Measurements from ENCODE around the gene CAMK1. TPM values are rescaled to one million over a fixed set of nuclear protein-coding genes. Genes with fewer than 3 reads are reported as not detected.

Gene CAMK1
- total RNA-seq, 1 donor from 2014 or later: 16.5 TPM

DNA sequence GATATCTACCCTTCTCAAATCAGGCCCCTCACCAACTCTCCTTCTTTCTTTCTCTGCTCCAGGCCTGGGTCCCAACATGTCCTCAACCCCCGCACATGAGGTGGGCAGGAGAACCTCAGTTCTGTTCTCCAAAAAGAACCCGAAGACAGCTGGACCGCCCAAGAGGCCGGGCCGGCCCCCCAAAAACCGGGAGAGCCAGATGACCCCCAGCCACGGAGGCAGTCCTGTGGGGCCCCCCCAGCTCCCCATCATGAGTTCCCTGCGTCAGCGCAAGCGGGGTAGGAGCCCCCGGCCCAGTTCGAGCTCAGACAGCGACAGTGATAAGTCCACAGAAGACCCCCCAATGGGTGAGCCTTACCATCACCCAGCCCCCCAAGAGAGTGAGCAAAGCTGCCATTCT, 25.6 kb downstream of the CAMK1 start:
- DNase-seq (ENCODE audit: extremely low read depth, low read depth, low spot score): no peak

DNA sequence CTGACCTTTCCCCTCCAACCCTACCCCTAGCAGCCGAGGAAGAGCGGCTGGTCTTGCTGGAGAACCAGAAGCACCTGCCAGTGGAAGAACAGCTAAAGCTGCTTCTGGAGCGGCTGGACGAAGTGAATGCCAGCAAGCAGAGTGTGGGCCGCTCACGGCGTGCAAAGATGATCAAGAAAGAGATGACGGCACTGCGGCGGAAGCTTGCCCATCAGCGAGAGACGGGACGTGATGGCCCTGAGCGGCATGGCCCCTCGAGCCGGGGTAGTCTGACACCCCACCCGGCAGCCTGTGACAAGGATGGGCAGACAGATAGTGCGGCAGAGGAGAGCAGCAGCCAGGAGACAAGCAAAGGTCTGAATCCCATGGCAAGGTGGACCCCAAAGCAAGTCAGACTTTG, 26.2 kb downstream of the CAMK1 start:
- DNase-seq (ENCODE audit: extremely low read depth, low read depth, low spot score): no peak

DNA sequence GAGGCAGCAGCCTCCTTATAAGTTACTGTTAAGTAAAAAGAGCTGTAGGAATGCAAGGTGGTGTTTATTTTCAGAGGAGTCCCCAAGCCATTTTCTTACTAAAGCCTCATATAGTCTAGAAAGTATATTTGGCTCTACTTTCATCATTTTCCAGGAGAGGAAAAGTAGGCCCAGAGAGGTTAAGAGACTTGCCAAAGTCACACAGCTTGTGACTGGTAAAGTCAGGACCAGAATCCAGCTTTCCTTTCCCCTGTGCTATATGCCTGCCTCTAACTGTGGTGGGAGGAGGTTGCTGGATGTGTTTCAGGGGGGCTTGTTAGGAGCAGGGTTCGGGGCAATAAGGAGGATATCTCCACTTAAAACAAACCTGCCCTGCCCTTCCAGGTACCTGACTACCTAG, 27.2 kb downstream of the CAMK1 start:
- DNase-seq (ENCODE audit: extremely low read depth, low read depth, low spot score): no peak

DNA sequence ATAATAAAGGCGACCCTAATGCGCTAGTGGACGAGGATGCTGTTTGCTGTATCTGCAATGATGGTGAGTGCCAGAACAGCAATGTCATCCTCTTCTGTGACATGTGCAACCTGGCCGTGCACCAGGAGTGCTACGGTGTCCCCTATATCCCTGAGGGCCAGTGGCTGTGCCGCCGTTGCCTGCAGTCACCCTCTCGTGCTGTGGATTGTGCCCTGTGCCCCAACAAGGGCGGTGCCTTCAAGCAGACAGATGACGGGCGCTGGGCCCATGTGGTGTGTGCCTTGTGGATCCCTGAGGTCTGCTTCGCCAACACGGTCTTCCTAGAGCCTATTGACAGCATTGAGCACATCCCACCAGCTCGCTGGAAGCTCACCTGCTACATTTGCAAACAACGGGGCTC, 30.6 kb downstream of the CAMK1 start:
- no peak for DNase-seq (ENCODE audit: extremely low read depth, low read depth, low spot score)

DNA sequence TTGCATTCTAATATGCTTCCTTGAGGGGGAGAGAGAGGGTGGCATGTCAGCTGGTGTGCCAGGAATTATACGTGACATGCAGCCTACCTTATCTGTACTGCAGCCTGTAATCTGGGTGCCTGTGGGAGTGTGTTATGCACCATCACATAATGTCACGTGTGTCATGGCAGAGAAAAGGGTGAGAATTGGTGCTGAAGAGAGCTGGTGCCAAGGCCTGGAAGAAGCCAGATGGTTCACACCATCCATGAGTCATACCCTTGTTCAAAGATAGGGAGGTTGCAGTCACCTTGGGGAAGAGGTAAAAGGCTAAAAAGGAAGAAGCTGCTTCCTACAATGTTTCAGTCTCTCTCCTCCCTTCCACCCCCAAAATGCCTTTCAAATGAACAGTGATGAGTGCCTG, 32.9 kb downstream of the CAMK1 start:
- DNase-seq (ENCODE audit: extremely low read depth, low read depth, low spot score): no peak

DNA sequence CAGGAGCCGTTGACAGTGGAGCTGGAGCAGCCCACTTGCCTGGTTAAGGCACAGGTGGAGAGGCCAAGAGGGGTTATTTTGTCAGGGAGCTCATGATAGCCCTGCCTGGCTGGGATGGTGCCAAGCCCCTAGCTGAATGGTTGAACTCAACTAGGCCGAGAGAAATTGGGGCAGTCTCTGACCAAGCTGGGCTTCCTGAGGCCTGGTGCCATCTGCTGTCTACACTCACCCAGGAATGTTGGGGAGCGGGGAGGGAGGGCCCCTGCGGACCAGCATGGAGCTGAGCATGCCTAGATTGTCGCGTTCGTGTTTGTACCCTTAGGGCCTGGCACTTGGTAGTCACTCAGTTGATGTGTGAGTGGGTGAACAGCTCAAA, 37.0 kb downstream of the CAMK1 start:
- DNase-seq (ENCODE audit: extremely low read depth, low read depth, low spot score): no peak

DNA sequence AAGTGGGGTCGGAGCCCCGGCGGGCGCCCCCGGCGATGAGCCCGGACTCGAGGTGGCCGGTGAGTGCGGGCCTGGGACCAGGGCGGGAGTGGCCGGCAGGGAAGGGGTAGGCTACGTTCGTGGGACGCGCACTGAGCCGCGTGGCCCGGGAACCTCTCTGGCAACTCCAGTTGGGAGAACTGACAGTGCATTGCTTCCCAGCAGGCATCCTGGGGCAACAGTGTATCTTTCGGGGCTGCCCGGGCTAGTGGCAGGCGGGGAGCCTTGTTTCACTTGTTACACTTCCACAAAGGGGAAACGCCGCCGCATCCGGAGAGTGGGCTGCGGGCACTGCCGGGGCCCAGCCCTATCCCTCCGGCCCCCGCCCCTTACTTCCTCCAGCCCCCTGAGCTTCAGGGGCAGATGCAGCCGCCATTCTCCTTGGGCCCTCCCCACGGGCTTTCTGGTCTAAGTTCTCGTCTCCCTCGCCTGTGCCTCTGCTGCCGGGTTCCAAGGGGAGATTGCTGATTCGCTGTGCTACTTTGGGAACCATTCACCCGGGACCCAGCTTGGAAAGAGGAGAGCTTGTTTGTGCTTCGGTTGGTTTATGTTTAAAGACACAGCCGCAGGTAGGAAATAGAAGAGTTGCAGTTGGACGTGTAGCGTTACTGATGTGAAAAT, 37.5 kb downstream of the CAMK1 start:
- no peak for DNase-seq (ENCODE audit: extremely low read depth, low read depth, low spot score)

DNA sequence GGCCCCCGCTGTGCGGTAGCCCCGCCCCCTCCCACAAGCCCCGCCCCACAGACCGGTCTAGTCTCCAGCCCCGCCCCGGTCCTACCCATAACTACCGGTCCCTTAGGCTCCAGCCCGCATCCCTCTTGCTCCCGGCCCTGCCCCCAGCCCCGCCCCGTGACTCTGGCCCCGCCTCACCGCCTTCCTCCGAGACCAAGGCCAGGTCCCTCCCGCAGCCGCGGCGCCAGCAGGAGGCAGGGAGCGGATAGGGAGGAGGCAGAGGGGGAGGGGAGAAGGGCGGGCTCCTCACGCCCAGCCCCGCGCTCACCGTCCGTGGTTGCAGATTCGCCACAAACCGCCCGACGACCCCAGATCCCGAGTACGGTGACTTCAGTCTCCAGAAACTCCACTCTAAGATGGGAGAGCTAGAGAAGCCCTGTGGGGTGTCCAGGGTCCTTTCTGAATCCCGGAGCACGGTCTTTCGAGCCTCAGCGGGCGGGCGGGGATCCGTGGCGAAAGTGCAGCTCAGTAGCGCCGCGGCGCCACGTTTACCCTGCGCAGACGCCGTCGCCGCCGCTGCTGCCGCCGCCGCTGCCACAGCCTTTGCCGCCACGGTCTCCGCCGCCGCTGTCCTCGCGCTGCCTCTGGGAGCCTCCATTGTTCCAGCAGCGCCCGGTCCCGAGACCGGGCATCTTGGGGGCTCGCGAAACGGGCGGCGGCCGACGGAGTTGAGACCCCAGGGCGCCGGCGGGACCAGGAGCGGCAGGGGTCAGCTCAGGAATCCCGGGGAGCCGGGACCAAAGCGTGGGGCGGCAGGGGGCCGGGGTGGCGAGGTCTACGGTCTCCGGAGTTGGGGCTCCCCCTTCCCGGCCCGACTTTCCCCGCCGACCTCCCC, 38.3 kb downstream of the CAMK1 start, which contains the start of gene BRPF1:
BRPF1 (plus strand) TSS at position 530 of the 874 bp plus-strand sequence. CDS start 2,406 bp downstream, outside the sequence.
- DNase-seq (ENCODE audit: extremely low read depth, low read depth, low spot score): peak; percentile 74

DNA sequence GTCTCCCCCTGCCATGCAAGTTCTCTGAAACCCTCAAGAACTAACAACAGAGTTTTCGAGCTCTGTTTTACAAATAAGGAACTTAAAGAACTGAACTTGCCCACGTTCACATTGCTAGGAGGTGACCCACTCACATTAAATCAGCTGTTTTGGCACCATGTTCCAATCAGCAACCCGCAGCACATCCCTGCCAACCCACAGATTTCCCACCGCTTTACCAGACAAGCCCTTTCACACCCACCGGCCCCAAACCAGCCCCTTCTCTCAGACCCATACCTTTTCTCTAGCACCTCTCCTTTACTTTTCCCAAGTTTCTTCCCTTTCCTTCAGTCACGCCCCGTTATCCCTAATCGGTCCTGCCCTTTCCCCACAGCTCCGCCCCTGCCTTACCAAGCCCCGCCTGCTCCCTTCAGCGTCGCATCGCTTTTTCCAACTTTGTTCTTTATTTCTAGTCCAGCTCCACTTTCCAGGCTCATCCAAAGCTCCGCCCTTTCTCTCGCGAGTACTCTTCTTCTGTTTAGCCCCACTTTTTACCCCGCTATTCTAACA, 39.0 kb downstream of the CAMK1 start:
- no peak for DNase-seq (ENCODE audit: extremely low read depth, low read depth, low spot score)

DNA sequence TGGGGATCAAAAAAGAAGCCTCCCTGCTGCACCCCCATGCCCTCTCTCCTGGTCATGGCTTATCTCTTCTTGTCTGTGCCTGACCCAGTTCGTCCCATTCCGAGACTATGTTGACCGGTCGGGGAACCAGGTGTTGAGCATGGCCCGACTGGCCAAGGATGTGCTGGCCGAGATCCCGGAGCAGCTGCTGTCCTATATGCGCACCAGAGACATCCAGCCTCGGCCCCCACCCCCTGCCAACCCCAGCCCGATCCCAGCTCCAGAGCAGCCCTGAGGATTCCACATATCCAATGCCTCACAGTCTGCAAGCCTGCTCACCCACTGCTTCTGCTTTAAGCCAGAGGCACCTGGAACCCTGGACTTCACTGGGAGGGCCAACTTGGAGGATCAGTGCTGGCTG, 40.3 kb downstream of the CAMK1 start:
- DNase-seq (ENCODE audit: extremely low read depth, low read depth, low spot score): no peak

DNA sequence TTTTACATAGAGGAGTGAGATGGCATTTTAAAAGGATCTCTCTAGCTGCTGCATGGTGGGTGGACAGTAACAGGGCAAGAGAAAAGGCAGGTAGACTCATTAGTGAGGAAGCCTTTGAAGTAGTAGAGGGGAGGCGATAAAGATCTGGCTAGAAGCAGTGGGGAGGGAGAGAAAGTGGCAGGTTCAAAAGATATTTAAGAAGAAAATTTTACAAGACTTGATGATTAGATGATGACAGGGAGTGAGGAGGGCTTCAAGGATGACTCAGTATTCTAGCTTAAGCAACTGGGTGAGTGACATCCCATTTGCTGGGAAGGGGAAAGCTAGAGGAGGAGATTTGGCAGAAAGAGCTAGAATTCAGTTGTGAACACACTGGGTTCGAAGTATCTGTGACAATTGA, 42.0 kb downstream of the CAMK1 start:
- no peak for DNase-seq (ENCODE audit: extremely low read depth, low read depth, low spot score)

DNA sequence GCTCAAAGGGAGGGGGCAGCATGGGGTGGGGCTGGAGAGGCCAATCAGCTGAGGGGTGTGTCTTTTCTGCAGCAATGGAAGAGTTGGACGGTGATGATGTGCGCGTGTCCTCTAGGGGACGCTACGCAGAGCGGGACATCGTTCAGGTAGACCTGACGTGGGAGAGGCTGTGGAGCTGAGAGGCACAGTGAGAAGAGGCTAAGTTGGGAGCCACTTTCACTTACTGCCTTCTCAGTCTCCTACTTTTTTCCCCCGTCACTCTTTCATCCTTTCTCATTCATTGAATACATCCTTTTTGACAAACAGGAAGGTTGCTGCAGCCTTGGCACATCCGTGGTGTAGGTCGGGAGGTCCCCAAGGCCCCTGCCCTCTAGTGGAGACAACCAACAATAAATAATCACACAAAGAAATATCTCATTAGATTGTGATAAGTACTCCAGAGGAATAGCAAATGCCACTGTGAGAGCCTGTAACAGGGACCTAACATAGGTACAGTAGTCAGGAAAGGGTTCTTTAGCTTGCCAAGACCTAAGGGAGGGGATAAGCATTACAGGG, 42.6 kb downstream of the CAMK1 start:
- DNase-seq (ENCODE audit: extremely low read depth, low read depth, low spot score): no peak

DNA sequence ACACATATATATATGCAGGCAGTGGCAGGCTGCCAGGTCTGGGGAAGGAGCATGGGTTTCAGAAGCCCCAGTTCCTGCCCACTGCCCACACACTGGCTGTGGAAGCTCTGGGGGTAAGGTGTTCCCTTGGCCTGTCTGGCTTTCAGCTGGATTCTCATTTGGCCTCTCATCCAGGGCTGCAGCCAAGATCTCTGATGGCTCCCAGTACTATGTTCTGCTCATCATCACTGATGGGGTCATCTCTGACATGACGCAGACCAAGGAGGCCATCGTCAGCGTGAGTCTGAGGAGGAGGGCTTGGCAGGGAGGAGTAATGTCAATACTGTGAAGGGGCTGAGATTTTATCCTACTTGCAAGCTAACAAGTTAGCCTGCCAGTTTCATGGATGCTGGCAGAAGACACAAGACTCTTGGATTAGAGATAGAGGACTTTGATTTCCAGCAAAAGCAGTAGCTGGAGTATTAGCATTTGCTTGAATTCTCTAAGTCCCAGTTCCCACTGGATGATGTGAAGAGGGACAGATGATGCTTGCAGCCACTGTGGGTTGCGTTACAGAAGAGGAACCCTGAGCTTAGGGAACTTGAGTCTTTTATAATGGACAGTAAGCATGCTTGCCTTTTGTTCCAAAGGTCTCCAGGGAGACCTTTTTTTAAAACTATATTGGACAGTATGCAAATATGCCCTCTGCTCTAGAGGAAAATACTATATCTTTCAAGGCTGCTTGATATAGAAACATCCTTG, 43.8 kb downstream of the CAMK1 start:
- no peak for DNase-seq (ENCODE audit: extremely low read depth, low read depth, low spot score)

DNA sequence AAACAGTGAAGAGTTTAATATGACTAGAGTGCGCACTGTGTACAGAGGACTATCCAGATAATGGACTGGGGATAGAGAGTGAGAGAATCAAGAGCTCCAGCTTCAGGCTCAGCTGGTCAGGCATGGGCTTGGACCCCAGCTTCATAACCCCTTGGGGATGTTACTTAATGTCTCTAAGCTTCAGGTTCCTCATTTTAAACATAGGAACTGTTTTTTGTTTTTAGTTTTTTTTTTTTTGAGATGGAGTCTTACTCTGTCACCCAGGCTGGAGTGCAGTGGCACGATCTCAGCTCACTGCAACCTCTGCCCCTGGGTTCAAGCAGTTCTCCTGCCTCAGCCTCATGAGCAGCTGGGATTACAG, 48.1 kb downstream of the CAMK1 start:
- DNase-seq (ENCODE audit: extremely low read depth, low read depth, low spot score): no peak

DNA sequence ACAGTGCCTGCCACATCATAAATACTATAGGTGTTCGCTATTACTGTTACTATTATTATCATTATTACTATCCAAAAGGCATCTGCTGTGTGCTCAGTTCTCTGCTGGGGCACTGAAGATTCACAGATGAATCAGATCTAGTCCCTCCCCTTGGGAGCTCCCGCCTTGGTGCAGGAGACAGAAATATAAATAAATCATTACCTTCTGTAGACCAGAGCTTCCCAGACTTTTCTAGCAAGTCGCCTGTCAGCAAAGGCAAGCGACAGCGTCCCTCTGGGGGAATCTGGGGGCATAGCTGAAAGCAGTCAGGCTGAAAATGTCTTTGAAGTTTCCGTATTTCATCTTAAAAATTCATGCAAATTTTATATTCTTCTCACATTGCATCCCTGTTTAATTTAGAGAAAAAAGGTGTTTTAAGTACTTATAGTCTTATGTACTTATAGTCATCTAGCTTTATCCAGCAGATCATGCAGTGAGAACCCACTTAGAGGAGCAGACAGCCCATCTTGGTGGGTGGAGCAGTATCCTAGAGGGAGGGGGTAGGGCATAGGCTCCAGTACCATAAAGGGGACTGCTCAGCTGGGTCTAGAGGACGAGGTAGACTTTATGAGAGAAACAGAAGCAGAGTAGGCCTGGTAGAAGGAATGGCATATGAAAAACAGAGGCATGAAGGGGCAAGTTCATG, 48.6 kb downstream of the CAMK1 start:
- no peak for DNase-seq (ENCODE audit: extremely low read depth, low read depth, low spot score)

DNA sequence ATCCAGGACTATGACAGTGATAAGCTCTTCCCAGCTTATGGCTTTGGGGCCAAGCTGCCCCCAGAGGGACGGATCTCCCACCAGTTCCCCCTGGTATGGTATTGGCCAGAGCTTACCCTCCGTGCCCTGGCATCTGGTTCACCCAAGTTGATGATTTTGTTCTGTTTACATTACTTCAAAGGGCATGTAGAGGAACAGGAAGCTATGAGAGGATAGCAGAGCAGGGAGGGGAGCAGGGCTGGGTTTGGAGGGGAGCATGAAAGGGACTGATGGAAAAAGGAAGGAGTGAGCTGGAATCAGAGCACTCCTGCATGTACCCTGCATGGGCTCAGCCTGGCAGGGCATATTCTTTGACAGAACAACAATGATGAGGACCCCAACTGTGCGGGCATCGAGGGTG, 51.6 kb downstream of the CAMK1 start:
- DNase-seq (ENCODE audit: extremely low read depth, low read depth, low spot score): no peak

DNA sequence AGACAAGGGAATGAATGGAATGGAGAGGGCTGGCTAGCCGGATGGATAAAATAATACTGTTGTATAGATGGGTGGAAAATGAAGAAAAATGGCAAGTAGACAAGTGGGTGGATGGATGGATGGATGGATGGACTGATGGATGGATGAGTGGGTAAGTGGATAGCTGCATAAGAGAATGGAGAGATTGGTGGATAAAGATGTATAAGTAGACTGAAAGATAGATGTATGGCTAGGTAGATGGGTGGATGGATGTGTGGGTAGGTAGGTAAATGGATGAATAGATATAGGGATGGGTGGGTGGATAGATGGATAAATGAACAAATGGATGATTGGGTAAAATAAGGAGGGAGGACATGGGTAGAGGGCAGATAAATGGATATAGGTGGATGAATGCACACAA, 52.2 kb downstream of the CAMK1 start:
- DNase-seq (ENCODE audit: extremely low read depth, low read depth, low spot score): no peak

DNA sequence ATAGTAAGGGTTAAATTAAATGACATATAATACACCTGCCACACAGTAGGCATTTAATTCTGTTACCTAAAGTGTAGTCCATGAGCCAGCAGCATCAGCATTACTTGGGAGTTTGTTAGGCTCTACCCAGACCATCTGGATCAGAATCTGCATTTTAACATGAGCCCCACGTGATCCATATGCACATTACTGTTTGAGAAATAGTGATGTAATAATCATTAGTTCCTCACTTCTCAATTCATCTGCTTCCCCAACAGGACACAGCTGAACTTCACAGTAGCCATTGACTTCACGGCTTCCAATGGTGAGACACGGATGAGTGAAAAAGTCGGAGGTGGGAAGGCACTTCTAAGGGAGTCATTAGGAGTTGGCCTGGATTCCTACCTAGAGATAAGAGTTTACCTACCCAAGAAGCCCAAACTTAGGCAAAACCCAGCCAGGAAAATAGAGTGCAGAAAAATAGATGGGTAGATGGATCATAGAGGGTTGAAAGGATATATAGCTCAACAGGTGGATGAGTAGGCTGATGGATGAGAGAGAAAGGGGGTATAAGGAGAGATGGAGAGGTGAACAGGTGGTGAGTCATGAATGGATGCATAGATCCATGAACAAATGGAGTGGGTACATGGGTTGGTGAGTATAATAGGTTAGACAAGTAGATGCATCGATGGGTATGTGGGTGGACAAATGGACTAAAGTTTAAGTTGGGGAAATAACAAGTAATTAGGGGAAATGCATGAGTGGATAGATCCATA, 52.8 kb downstream of the CAMK1 start:
- no peak for DNase-seq (ENCODE audit: extremely low read depth, low read depth, low spot score)

DNA sequence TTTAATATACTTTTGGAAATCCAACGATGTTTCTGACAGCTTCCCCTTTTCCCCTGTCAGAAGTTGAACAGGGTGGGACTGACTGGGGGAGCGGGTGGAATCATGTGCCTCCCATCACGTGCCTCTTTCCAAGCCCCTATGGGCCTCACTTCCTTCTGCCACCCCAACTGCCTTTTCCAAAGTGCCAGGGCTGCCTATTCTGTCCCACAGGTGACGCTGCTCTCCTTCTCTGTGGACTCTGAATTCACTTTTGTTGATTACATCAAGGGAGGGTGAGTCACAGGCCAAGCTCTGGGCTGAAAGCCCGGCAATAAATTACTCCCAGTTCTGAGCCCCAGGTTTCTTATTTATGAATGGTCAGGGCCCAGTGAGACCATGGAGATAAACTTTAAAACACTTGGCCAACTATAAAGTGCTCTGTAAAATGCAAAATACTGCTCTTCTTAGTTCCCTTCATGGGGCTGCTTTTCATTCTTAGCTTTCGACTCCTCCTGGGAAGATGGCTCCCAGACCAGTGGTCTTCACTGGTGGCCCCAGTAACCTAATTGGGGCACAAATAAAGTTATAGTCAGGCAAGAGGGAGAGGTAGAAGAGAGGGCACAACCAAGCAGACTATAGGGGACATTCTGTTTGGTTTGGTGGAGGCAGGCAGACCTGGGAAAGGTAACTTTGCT, 53.8 kb downstream of the CAMK1 start:
- DNase-seq (ENCODE audit: extremely low read depth, low read depth, low spot score): no peak

Data from glomerular endothelial cell (primary cell).